GM21515 (cell line): ENCODE results near the gene TRRAP.

Experiments used
- ATAC-seq: cut with Tn5 transposase; IDR thresholded peaks from one replicate; pipeline ENCODE4 v1.9.1; 2021; ENCODE audit not compliant: unreplicated experiment

Gene TRRAP

DNA sequence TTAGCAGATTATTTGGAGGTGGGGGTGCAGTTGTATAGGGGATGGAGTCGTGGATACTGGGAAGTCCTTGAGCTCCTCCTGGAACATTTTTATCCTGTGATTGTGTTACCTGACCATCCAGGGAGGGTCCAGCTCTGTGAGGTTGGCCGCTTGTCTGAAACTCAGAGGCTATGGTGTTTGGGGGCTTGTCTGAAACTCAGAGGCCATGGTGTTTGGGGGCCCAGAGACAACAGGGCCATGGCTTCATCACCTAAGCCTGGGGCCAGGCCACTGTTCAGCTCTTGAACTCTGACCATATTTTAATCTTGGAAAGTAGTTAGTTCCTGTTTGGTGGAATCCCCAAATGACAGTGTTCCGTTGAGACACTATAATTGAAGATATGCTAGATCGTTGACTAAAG is 66.1 kb downstream of the TRRAP start:
- no peak for ATAC-seq

DNA sequence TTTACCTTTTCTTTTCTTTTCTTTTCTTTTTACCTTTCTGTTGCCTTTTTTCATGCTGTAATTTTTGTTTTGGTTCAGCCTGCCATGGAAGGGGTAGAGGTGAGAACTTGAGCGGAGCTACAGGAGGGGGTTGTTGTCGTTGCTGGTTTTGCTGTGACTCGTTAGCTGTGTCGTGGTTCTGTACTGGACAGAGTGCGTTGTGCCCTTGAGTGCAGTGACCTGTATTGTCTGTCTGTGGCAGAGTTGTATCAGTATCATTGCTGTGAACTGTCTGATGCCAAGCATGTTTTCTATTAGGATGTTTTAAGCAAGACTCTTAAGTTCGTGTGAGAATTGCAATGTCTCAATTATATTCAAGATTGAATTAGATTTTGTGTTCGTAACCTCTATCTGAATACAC is 67.5 kb downstream of the TRRAP start:
- no peak for ATAC-seq

DNA sequence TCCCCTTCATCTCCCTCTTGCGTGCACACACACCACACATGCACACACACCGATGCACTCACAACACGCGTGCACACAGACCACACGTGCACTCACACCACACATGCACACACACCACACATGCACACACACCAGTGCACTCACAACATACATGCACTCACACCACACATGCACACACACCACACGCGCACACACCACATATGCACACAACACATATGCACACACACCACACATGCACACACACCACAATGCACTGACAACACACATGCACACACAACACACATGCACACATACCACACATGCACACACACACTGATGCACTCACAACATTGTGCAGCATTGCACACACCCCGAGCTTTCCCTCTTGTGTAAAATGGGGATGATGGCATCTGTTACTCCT is 68.1 kb downstream of the TRRAP start:
- ATAC-seq = no peak

DNA sequence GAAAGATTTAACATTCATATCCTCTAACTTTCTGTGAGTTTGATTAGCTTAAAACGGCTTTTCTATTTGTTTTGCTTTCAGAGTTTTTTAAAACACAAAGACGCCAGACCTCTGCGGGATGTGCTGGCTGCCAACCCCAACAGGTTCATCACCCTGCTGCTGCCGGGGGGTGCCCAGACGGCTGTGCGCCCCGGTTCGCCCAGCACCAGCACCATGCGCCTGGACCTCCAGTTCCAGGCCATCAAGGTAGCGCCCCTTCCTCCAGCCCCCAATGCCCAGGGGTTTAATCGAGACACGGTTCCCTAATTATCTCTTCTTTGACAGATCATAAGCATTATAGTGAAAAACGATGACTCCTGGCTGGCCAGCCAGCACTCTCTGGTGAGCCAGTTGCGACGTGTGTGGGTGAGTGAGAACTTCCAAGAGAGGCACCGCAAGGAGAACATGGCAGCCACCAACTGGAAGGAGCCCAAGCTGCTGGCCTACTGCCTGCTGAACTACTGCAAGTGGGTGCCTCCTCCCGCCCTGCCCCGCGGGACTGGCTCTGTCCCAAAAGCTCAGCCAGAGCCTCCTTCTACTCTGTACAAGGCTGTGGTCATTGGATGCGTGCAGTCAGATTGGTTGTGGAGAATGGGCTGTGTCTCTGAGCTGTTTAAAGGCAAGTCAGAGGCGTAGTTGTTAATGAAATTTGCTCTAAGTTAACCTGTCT is 71.2 kb downstream of the TRRAP start:
- ATAC-seq = no peak

DNA sequence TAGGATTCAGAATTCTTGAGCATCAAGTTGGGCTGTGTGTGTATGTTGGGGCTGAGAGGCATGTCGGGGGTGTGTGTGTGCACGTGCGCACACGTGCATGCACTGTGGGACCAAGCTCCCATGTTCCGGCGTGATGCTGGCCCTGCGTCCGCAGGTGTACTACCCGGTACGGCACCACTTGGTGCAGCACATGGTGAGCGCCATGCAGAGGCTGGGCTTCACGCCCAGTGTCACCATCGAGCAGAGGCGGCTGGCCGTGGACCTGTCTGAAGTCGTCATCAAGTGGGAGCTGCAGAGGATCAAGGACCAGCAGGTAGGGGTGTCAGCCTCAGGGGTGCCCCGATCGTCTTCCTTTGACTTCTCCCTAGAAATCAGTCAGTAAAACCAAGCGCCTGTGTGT is 77.7 kb downstream of the TRRAP start:
- ATAC-seq = no peak

DNA sequence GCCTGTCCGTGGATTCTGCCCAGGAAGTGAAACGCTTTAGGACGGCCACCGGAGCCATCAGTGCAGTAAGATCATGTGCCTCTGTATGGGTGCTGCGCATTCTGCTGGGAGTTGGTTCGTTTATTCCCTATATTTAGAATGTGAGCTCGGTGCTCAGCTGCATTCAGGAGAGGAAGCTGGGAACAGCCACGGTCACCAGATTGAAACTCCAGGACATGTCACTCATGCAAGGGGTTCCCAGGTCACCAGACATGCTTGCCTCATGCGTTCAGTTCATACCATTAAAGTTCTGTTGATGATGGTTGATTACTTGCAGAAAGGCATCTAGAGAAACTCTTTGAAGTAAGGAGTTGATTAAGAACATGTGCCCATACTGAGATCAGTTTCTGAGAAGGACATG is 78.1 kb downstream of the TRRAP start:
- ATAC-seq = no peak

DNA sequence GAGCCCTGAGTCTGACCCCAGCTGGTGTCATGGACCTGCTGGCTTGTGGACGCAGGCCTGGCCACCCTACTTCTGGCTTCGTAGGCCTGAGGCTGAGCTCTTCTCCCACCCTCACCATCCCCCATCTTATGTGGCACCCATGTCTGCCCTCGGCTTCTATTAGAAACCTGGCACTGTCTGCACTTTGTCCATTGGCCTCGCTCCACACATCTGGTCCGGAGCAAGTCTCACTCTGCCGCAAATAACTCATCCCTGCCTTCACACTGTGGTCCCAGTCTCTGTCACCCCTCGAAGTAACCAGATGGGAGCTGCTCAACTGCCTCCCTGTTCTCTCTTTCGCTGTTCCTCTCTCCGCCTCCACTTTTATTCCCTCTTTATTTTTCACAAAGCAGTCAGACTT is 78.6 kb downstream of the TRRAP start:
- no peak for ATAC-seq

DNA sequence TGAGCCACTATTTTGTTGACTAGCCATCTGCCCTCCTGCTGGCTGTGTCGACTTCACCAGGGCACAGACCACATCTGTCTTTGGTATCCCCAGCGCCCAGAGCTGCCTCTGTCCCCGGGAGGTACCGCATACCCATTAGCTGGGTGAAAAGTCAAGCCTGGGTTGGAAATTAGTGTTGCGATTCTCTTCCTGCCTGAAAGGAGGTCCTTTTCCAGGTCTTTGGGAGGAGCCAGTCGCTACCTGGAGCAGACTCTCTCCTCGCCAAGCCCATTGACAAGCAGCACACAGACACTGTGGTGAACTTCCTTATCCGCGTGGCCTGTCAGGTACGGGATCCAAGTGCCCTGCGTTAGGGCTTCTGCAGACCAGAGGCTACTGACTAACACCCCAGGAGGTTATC is 79.4 kb downstream of the TRRAP start:
- no peak for ATAC-seq

DNA sequence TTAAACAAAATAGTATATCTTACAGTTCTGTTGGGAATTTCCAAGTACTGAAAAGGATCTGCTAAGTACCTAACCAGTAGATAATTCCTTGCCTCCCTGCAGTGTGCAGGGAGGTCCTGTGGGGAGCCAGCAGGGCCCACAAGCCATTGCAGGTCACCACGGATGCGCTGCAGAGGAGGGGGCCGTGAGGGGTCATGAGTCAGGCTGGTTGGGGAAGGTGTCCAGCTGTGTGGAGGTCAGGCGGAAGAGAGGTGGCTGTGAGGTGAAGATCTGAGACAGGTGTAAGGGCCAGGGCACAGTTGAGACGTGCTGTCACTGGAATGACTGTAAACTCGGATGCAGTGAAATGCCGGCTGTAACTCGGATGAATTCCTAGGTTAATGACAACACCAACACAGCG is 80.6 kb downstream of the TRRAP start:
- no peak for ATAC-seq

DNA sequence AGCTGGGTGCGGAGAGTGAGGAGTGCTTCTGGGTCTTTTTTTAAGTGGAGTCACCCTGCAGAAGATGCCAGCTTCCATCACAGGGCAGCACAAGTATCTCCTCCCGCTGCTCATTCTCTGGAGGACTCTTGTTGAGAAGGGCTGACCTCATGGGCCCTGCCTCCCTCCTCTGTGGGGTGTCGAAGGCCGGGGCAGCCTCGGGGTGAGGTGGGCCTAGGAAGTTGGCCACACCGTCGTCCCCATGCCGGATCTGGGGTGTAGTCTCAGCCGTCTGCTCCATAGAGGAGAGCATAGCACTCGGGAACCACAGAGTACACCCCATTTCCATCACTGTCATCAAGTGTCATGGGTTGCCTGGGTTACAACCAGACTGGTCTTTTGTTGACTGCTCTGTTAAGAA is 85.0 kb downstream of the TRRAP start:
- ATAC-seq = no peak

DNA sequence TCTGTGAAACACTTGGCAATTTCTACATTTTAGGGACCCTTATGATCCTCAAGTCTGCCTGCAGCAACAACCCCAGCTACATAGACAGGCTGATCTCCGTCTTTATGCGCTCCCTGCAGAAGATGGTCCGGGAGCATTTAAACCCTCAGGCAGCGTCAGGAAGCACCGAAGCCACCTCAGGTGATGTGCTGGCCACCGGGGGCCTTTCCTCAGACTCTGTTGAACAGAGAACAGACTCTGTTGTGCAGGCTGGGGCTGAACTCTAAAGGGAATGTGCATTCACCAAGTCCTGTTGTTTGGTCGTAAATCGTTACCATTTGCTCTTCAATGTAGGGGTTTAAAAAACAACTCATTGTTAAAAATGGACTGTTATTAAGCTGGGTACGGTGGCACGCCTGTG is 86.3 kb downstream of the TRRAP start:
- no peak for ATAC-seq

DNA sequence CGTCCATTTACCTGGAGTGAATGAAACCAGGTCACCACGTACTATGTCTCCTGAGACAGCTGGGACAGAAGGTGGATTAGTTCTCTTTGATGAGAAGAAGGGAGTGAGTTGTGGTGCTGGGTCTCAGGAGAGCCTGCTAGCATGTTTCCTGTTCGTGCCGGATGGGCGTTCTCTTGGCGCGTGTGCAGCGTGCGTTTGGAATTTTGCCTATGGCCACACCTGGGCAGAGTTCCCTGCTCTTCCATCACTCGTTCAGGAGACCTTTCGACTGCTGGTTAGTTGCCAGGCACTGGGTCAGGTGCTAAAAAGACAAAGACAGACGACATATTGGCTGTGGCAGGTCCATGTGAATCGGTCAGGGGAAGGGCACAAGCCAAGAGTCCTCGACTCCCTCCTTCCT is 90.3 kb downstream of the TRRAP start:
- ATAC-seq = no peak

DNA sequence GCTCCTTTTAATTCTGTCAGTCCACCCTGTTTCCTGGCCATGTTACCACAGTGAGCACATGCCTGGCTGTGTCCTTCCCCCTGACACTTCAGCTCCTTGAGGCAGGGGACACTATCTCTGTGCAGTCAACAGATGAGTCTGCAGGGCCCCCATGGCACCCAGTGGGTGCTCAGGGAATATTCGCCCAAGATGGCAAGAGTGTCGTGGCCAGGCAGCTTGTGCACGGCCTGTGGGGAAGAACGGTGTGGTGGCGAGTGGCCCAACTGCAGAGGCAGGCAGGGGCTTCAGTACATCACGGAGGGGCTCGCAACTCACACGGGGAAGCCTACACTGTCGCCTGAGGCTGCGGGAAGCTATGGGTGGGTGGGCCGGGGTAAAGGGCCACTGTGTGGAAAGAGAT is 91.1 kb downstream of the TRRAP start:
- ATAC-seq = no peak

DNA sequence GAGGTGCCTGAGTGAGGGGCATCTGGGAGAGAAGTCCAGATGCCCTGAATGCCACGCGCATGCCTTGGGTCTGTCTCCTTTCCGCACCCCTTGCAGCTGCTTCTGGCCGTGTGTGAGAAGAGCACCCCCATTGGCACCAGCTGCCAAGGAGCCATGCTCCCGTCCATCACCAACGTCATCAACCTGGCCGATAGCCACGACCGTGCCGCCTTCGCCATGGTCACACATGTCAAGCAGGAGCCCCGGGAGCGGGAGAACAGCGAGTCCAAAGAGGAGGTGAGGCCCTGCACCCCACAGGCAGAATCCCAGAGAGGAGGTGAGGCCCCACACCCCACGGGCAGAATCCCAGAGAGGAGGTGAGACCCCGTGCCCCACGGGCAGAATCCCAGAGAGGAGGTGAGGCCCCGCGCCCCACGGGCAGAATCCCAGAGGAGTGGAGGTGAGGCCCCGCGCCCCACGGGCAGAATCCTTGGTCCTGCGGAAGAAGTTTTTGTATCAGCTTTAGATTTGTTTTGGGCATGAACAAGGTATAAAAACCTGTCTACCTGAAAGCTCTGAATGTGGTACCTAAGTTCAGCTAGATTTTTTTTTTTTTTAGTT is 91.8 kb downstream of the TRRAP start:
- no peak for ATAC-seq

DNA sequence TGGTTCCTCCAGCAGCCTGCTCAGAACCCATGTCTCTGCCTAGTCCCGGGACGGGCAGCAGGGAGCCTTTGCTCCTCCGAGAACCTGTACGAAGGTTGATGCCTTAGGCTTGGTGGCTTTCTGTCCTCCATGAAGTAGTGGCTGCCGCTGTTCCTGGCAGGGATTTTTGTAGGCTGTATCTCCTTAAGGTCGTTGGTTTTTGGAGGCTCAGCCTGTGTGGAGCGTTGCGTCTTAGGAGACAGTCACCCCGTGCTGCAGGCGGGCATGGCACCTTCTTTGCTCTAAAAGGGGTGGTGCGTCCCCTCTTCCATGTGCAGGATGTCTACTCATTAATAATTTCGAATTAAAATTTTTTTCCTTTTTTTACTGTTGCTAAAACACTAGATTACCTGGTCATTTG is 92.5 kb downstream of the TRRAP start:
- ATAC-seq = no peak

DNA sequence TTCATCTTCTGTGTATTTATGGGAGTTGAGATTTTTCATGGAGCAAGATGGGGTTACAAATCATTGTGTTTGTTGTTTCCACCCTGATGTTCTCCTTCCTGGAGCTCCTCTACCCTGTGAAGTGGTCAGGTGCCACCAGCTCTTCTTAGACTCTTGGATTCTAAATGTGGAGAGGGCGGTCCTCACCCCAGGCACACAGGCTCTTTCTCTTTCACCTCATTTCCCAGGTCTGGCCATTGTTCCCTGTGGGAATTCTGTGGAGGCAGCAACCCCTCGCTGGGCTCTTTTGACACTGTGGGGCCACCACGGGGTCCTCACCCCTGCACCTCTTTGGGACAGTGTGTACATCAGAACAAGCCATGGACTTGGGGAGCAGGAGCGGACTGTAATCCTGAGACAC is 95.9 kb downstream of the TRRAP start:
- ATAC-seq = no peak

DNA sequence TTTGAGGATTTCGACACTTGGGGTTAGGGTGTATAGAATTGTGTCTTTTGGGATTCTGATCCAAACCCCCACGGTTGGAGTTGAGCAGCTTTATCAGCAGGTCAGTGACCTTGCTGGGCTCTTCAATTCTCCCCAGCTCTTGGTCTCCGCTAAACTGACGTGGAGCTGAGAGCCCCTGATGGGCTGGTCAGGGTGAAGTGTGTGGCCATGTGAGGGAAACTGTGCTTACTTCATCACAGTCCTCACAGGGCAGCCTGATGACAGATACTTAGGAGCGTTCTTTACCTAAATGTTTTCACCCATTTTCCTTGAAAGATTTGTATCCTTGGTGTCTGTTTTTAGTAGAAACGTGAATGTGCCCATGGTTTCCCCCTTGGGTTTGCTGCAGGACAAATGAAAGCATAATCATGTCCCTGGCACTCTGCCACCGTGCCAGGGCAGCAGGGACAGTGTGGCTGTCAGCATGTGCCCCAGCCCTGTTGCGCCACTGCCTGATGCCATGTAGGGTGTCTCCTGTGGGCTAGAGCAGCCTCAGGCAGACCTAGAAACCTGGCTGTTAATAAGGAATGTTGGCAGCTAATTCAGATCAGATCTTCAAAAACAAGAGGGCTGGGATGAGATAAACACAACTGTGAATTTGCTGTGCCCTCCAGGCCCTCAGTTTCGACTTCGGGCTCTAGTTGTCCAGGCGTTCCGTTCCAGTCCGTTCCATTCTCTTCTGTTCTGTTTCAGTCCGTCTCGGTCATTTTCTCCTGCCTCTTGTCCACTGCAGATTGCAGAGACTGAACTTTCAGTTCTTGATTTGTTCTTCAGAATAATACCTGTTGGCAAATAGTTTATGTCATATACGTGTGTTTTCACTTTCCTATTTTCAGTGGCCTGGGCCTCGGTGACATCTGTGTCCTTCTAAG is 96.8 kb downstream of the TRRAP start:
- no peak for ATAC-seq

DNA sequence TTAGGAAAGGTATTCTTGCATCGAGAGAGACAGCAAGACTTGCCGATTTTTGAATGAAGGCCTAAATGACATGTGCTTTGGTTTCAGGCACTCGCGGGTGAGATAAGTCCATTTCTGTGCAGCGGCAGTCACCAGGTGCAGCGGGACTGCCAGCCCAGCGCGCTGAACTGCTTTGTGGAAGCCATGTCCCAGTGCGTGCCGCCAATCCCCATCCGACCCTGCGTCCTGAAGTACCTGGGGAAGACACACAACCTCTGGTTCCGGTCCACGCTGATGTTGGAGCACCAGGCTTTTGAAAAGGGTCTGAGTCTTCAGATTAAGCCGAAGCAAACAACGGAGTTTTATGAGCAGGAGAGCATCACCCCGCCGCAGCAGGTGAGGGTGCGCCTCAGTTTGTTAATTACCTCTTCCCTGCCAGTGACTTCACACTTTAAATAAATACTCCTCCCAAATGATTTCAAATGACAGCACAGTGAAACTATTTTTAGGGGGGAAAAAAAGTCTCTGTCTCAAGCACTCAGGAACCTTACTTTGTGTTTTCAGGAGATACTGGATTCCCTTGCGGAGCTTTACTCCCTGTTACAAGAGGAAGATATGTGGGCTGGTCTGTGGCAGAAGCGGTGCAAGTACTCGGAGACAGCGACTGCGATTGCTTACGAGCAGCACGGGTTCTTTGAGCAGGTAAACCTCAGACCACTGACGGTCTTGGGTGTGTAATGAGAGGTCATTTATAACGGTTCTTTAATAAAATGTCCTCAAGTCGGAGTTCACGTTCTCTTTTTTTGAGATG is 98.3 kb downstream of the TRRAP start:
- ATAC-seq = no peak

DNA sequence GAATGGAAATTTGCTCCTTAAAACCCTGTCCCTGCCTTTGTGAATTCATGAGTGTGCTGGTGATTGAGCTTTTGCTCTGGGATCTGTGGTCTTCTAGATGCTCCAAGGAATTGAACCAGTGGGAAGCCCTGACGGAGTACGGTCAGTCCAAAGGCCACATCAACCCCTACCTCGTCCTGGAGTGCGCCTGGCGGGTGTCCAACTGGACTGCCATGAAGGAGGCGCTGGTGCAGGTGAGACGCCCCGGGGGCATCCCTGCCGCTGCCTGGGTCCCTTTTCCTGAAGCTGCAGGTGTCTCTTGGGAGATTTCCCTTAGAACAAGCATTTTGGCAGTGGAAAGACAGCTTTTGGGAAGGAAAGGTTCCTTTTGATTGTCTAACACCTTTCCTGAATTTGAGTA is 100.3 kb downstream of the TRRAP start:
- ATAC-seq = no peak

DNA sequence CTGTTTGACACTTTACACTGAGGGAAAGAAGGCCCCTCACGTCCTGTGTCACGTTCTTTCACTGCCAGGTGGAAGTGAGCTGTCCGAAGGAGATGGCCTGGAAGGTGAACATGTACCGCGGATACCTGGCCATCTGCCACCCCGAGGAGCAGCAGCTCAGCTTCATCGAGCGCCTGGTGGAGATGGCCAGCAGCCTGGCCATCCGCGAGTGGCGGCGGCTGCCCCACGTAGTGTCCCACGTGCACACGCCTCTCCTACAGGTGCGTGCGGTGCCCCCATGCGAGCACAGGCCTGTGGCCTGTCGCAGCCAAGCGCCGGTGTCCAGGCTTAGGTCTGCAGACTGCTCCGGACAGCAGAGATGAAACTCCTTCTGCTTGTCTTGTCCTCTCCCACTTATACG is 103.4 kb downstream of the TRRAP start:
- no peak for ATAC-seq

DNA sequence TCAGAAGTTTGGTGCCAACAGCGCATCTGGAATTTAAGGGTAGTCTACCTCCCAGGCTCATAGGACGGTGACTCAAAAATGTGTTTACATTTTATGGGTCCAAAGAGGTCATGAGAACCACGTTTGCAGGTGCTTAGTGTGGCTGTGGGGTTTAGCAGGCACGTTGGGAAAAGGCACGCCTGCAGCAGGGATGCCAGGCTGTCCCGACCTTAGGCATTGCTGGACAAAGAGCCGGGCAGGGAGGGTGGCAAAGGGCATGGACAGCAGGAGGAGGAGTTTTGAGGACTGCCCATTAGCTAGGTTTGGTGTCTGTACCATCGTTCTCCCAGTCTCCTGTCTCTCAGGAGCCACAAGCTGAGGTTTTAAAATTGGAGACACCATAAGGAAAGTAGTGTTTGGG is 104.4 kb downstream of the TRRAP start:
- no peak for ATAC-seq
